Transverse colon (tissue), 4 donors: ENCODE results near the gene RHOV. TPM values are rescaled to one million over a fixed set of nuclear protein-coding genes. Genes with fewer than 3 reads are reported as not detected.

Experiments
- DNase-seq: peaks from one replicate; pipeline ENCODE4 v3.0.0-alpha.2; 2019
- H3K27ac ChIP-seq, 4 donors: fragments of 200-600 bp; sonication (generic); 2 replicates each; pipeline ENCODE4 v1.5.1; 2016 to 2018; ENCODE audit warnings: inconsistent platforms in 4 of 4
- H3K27me3 ChIP-seq: fragments of 200-600 bp; sonication (generic); 2 replicates; pipeline ENCODE4 v1.5.1; 2017; ENCODE audit warnings: inconsistent platforms
- H3K36me3 ChIP-seq, 4 donors: fragments of 200-600 bp; sonication (generic); 2 replicates each; pipeline ENCODE4 v1.5.1; 2017 to 2019; ENCODE audit warnings: inconsistent platforms in 4 of 4
- H3K4me1 ChIP-seq, 4 donors: fragments of 200-600 bp; sonication (generic); 2 replicates each; pipeline ENCODE4 v1.5.1; 2017 to 2020; ENCODE audit warnings: inconsistent platforms in 4 of 4
- H3K4me3 ChIP-seq, 4 donors: fragments of 200-600 bp; sonication (generic); 1 replicate in 1 of 4; 2 replicates in 3 of 4; pipeline versions ENCODE4 v1.5.1 to v1.6.1; 2017 to 2019; ENCODE audit warnings: inconsistent platforms in 4 of 4
- H3K9me3 ChIP-seq, 2 donors: fragments of 200-600 bp; sonication (generic); 2 replicates each; pipeline ENCODE4 v1.5.1; 2017 to 2019; ENCODE audit warnings: inconsistent platforms in 2 of 2
- EP300 ChIP-seq: sonication (generic); formaldehyde crosslinking; IDR thresholded peaks from one replicate; pipeline ENCODE4 v1.6.1; 2017; ENCODE audit warnings: antibody characterized with exemption, low read depth
- POLR2A ChIP-seq: fragments of 450-650 bp; IDR thresholded peaks from one replicate; pipeline ENCODE4 v1.6.1; 2016; ENCODE audit warnings: antibody characterized with exemption, mild to moderate bottlenecking, moderate library complexity
- POLR2AphosphoS5 ChIP-seq, 3 donors: sonication (generic); formaldehyde crosslinking; IDR thresholded peaks; one replicate each; pipeline ENCODE4 v1.6.1; 2016; ENCODE audit warnings: antibody characterized with exemption in 3 of 3
- WGBS, 2 donors: methylation state at CpG; one replicate each; pipeline ENCODE4 v1.1.5; 2018; ENCODE audit warnings: low coverage in 1 of 2; 5-methylcytosine and 5-hydroxymethylcytosine counted together
- in situ Hi-C, 4 donors: fragments of 200-750 bp; cut with MboI; loops; one replicate each; pipeline versions ENCODE4 v1.15.0 to v1.15.1; 2017; ENCODE audit warnings: low sequenced_read_pairs in 3 of 4, low pct_ligation_motif_present in 1 of 4, low pct_unique_long_range_greater_than_20kb in 1 of 4
- intact Hi-C: fragments of 100-400 bp; cut with DNase I; formaldehyde crosslinking; loops from one replicate; pipeline ENCODE4 v1.15.1; 2023; ENCODE audit warnings: low total_unique reads
- total RNA-seq, 4 donors: library from RNA; depleted of rRNA; stranded (reverse); fragments of >200 nt; gene quantifications; one replicate each; pipeline ENCODE4 v1.1.0, GENCODE V29; 2016
- TF ChIP-seq, protein P1 (sequence below), 5 experiments: fragments of 200-600 bp in 3 of 5; fragments of 450-650 bp in 2 of 5; sonication (generic) in 3 of 5; IDR thresholded peaks; 1 replicate in 2 of 5; 2 replicates in 3 of 5; pipeline ENCODE4 v1.5.1; 2016 to 2017; ENCODE audit warnings: antibody characterized with exemption in 5 of 5, inconsistent platforms in 3 of 5, mild to moderate bottlenecking in 2 of 5, moderate library complexity in 1 of 5

RHOV gene
- total RNA-seq, 4 donors from 2014 or later, result 2.7 to 6.7 (median 4.0) TPM

DNA sequence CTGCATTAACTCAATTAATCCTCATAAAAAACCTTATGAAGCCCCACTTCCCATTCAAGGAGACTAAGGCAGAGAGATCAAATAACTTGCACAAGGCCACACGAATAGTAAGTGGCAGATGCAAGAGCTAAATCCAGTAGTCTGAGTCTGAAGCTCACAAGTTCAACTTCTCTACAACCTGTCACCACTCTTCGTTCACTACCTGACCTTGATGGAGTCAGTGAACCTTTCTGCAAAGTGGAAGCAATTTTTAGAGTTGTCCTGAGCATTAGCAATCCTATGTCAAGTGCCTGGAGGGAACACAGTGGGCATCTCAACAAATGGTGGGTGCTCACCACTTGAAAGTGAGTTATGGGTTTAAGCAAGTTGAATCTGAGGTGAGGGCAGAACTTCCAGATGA, 32.3 kb downstream of the RHOV start:
- intact Hi-C loops (no loop called here), in situ Hi-C loops (no loop called here)
- no peaks in the 10 kb centered on the region for H3K36me3 ChIP-seq
- no peaks in the 10 kb centered on the region for H3K9me3 ChIP-seq
- H3K27me3 ChIP-seq, result peaks cover 9% of the 10 kb centered on the region
- H3K4me1 ChIP-seq, result peaks cover 0 to 28% (median 16%) of the 10 kb centered on the region in 4 donors
- WGBS, 2 donors, result 84 to 100% methylated on average over 1 to 2 of the region's 2 CpGs
- H3K4me3 ChIP-seq, result no peak overlapping the region
- DNase-seq, result no peak
- TF ChIP-seq POLR2AphosphoS5 (IDR thresholded peaks at IDR 0.05), result no peak
- no peak for TF ChIP-seq EP300
- TF ChIP-seq, protein P1, sequence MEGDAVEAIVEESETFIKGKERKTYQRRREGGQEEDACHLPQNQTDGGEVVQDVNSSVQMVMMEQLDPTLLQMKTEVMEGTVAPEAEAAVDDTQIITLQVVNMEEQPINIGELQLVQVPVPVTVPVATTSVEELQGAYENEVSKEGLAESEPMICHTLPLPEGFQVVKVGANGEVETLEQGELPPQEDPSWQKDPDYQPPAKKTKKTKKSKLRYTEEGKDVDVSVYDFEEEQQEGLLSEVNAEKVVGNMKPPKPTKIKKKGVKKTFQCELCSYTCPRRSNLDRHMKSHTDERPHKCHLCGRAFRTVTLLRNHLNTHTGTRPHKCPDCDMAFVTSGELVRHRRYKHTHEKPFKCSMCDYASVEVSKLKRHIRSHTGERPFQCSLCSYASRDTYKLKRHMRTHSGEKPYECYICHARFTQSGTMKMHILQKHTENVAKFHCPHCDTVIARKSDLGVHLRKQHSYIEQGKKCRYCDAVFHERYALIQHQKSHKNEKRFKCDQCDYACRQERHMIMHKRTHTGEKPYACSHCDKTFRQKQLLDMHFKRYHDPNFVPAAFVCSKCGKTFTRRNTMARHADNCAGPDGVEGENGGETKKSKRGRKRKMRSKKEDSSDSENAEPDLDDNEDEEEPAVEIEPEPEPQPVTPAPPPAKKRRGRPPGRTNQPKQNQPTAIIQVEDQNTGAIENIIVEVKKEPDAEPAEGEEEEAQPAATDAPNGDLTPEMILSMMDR (IDR thresholded peaks at IDR 0.05), result no peak
- TF ChIP-seq POLR2A, result no peak
- no peak overlapping the region for H3K27ac ChIP-seq

GRCh38 chr15:40838756-40839155, 35.3 kb downstream of the RHOV start:
- H3K9me3 ChIP-seq, result no peaks in the 10 kb centered on the region
- DNase-seq, result no peak
- peaks cover 0 to 8% (median 3%) of the 10 kb centered on the region in 4 donors for H3K4me1 ChIP-seq
- no peak overlapping the region for H3K27ac ChIP-seq
- TF ChIP-seq, protein P1 (IDR thresholded peaks at IDR 0.05), result no peak
- TF ChIP-seq EP300 (no peak), POLR2A (no peak), POLR2AphosphoS5 (IDR thresholded peaks at IDR 0.05) (no peak)
- H3K4me3 ChIP-seq, result no peak overlapping the region
- no peaks in the 10 kb centered on the region for H3K36me3 ChIP-seq
- intact Hi-C loops, result no loop called here
- H3K27me3 ChIP-seq, result no peaks in the 10 kb centered on the region
- 87% methylated on average over 5 of the region's 5 CpGs; no CpG with 5 or more reads in 1 of the 2 donors for WGBS, 2 donors
- in situ Hi-C loops, result no loop called here

GRCh38 chr15:40836020-40836419, 38.0 kb downstream of the RHOV start:
- intact Hi-C loops (no loop called here), in situ Hi-C loops (no loop called here)
- WGBS, 2 donors, result 90 to 94% methylated on average over 1 of the region's 1 CpG
- no peaks in the 10 kb centered on the region for H3K4me1 ChIP-seq
- H3K36me3 ChIP-seq, result no peaks in the 10 kb centered on the region
- H3K9me3 ChIP-seq, result no peaks in the 10 kb centered on the region
- H3K27ac ChIP-seq, result no peak overlapping the region
- no peak for DNase-seq
- H3K4me3 ChIP-seq, result no peak overlapping the region
- TF ChIP-seq POLR2A (no peak), EP300 (no peak), POLR2AphosphoS5 (IDR thresholded peaks at IDR 0.05) (no peak)
- TF ChIP-seq, protein P1 (IDR thresholded peaks at IDR 0.05), result no peak
- no peaks in the 10 kb centered on the region for H3K27me3 ChIP-seq

GRCh38 chr15:40832903-40833302, 41.1 kb downstream of the RHOV start:
- H3K27me3 ChIP-seq, result no peaks in the 10 kb centered on the region
- peaks cover 0 to 11% (median 4%) of the 10 kb centered on the region in 4 donors for H3K4me1 ChIP-seq
- in situ Hi-C loops (no loop called here), intact Hi-C loops (no loop called here)
- no peaks in the 10 kb centered on the region for H3K9me3 ChIP-seq
- no peak overlapping the region for H3K27ac ChIP-seq
- H3K36me3 ChIP-seq, result no peaks in the 10 kb centered on the region
- no peak overlapping the region for H3K4me3 ChIP-seq
- DNase-seq, result no peak
- TF ChIP-seq EP300 (no peak), POLR2A (no peak), POLR2AphosphoS5 (IDR thresholded peaks at IDR 0.05) (no peak)
- TF ChIP-seq, protein P1 (IDR thresholded peaks at IDR 0.05), result no peak
